H1 (cell line): ENCODE data around the gene HMGN1. TPM values are rescaled to one million over a fixed set of nuclear protein-coding genes. Genes with fewer than 3 reads are reported as not detected.

Source experiments
- CTCF ChIA-PET: fragments of 300-600 bp; sonication (Branson Sonifier 250); formaldehyde crosslinking; loops from one replicate; lab custom pipeline; 2021; ENCODE audit not compliant: partially characterized antibody; lab: Charles Lee
- POLR2A ChIA-PET: fragments of 300-600 bp; sonication (Branson Sonifier 250); formaldehyde crosslinking; loops from one replicate; lab custom pipeline; 2021; ENCODE audit warnings: inconsistent platforms; ENCODE audit not compliant: partially characterized antibody; lab: Charles Lee
- DNase-seq, 2 experiments: peaks; one replicate each; pipeline versions ENCODE4 v3.0.0 to v3.0.0-alpha.2; 2010 to 2022; ENCODE audit warnings: low spot score in 2 of 2, low read depth in 1 of 2, mixed read lengths in 1 of 2
- FAIRE-seq: peaks from 2 replicates; lab custom pipeline; 2011; peaks lifted over from hg19 to GRCh38; lab: Jason Lieb, UNC
- H2AFZ ChIP-seq: 2 replicates; pipeline ENCODE4 v1.8.1; 2012; ENCODE audit warnings: low read length, inconsistent platforms
- H2AK5ac ChIP-seq: 2 replicates; pipeline ENCODE4 v1.6.1; 2013; ENCODE audit warnings: low read depth, low read length
- H2BK120ac ChIP-seq: replicated peaks from 2 replicates; pipeline ENCODE3; 2013; ENCODE audit warnings: low read depth, low read length, inconsistent platforms
- H2BK12ac ChIP-seq: 2 replicates; pipeline ENCODE4 v1.6.1; 2013; ENCODE audit warnings: low read depth, low read length
- H2BK15ac ChIP-seq: 2 replicates; pipeline ENCODE4 v1.6.1; 2013; ENCODE audit warnings: low read length
- H2BK20ac ChIP-seq: 2 replicates; pipeline ENCODE4 v1.6.1; 2013; ENCODE audit warnings: low read length
- H2BK5ac ChIP-seq: 2 replicates; pipeline ENCODE4 v1.6.1; 2013; ENCODE audit warnings: low read depth, low read length
- H3K14ac ChIP-seq: 2 replicates; pipeline ENCODE4 v1.6.1; 2013; ENCODE audit warnings: inconsistent platforms; ENCODE audit not compliant: insufficient read length
- H3K18ac ChIP-seq: 2 replicates; pipeline ENCODE4 v1.6.1; 2013; ENCODE audit warnings: low read length; ENCODE audit errors: extremely low read depth
- H3K23ac ChIP-seq: 2 replicates; pipeline ENCODE4 v1.6.1; 2013; ENCODE audit warnings: inconsistent platforms; ENCODE audit not compliant: insufficient read length
- H3K23me2 ChIP-seq: 2 replicates; pipeline ENCODE4 v1.6.1; 2013; ENCODE audit warnings: low read depth, low read length
- H3K27ac ChIP-seq: 2 replicates; pipeline ENCODE4 v1.6.1; 2011; ENCODE audit warnings: low read depth, low read length, inconsistent platforms
- H3K27me3 ChIP-seq, 4 experiments: replicated peaks in 1 of 4; 1 replicate in 1 of 4; 2 replicates in 3 of 4; pipeline versions ENCODE4 v1.6.1 to v1.8.1; 2011 to 2013; ENCODE audit warnings: low read length in 3 of 4, mild to moderate bottlenecking in 3 of 4, inconsistent platforms in 2 of 4, mixed read lengths in 2 of 4, moderate library complexity in 1 of 4; ENCODE audit not compliant: control insufficient read depth in 3 of 4, insufficient read depth in 3 of 4; ENCODE audit errors: extremely low read depth in 1 of 4
- H3K36me3 ChIP-seq, 4 experiments: 2 replicates each; pipeline versions ENCODE4 v1.6.1 to v1.8.1; 2011 to 2013; ENCODE audit warnings: mild to moderate bottlenecking in 4 of 4, low read length in 3 of 4, moderate library complexity in 2 of 4, control low read depth in 1 of 4, inconsistent platforms in 1 of 4; ENCODE audit not compliant: insufficient read depth in 4 of 4, control insufficient read depth in 2 of 4
- H3K4ac ChIP-seq: replicated peaks from 2 replicates; pipeline ENCODE3; 2013; ENCODE audit warnings: low read length, low read depth, mixed read lengths, inconsistent platforms; ENCODE audit not compliant: insufficient read length
- H3K4me1 ChIP-seq, 4 experiments: replicated peaks in 1 of 4; 1 replicate in 1 of 4; 2 replicates in 3 of 4; pipeline versions ENCODE4 v1.6.1 to v1.8.1; 2011 to 2013; ENCODE audit warnings: low read length in 3 of 4, inconsistent platforms in 2 of 4, mixed read lengths in 1 of 4; ENCODE audit not compliant: insufficient read depth in 4 of 4, control insufficient read depth in 3 of 4
- H3K4me2 ChIP-seq, 2 experiments: 2 replicates each; pipeline versions ENCODE4 v1.6.1 to v1.8.1; 2011 to 2013; ENCODE audit warnings: low read depth in 2 of 2, low read length in 2 of 2, control low read depth in 1 of 2, inconsistent platforms in 1 of 2, mild to moderate bottlenecking in 1 of 2; ENCODE audit not compliant: insufficient read depth in 1 of 2
- H3K4me3 ChIP-seq, 4 experiments: fragments of 200-600, 300-600 bp in 1 of 4; sonication (generic), shearing (Covaris generic), sonication (Bioruptor Twin) in 1 of 4; 2 replicates each; pipeline versions ENCODE4 v1.5.1 to v1.8.1; 2011 to 2016; ENCODE audit warnings: low read length in 4 of 4, low read depth in 3 of 4, control low read depth in 2 of 4, inconsistent platforms in 2 of 4, mild to moderate bottlenecking in 2 of 4, mixed read lengths in 1 of 4, moderate library complexity in 1 of 4; ENCODE audit not compliant: insufficient read depth in 2 of 4; ENCODE audit errors: extremely low read depth in 1 of 4
- H3K56ac ChIP-seq: replicated peaks from 2 replicates; pipeline ENCODE3; 2013; ENCODE audit warnings: low read depth, mild to moderate bottlenecking, mixed read lengths, low read length, inconsistent platforms; ENCODE audit not compliant: insufficient read length
- H3K79me1 ChIP-seq: 2 replicates; pipeline ENCODE4 v1.6.1; 2013; ENCODE audit warnings: low read depth, low read length, control low read depth
- H3K79me2 ChIP-seq, 2 experiments: 2 replicates each; pipeline versions ENCODE4 v1.6.1 to v1.8.1; 2012 to 2013; ENCODE audit warnings: low read length in 2 of 2, mild to moderate bottlenecking in 2 of 2, inconsistent platforms in 1 of 2; ENCODE audit not compliant: insufficient read depth in 2 of 2, control insufficient read depth in 1 of 2
- H3K9ac ChIP-seq, 4 experiments: replicated peaks in 1 of 4; 1 replicate in 1 of 4; 2 replicates in 3 of 4; pipeline versions ENCODE4 v1.6.1 to v1.8.1; 2011 to 2013; ENCODE audit warnings: low read depth in 3 of 4, low read length in 3 of 4, control low read depth in 2 of 4, mild to moderate bottlenecking in 2 of 4, moderate library complexity in 2 of 4, inconsistent platforms in 1 of 4; ENCODE audit errors: extremely low read depth in 1 of 4
- H3K9me3 ChIP-seq, 2 experiments: 2 replicates each; pipeline versions ENCODE4 v1.6.1 to v1.8.1; 2012 to 2013; ENCODE audit warnings: mild to moderate bottlenecking in 2 of 2, moderate library complexity in 2 of 2, control low read depth in 1 of 2, inconsistent platforms in 1 of 2, low read depth in 1 of 2, low read length in 1 of 2, mixed read lengths in 1 of 2; ENCODE audit not compliant: insufficient read depth in 2 of 2
- H4K20me1 ChIP-seq, 2 experiments: replicated peaks in 1 of 2; 2 replicates each; pipeline versions ENCODE3 to v1.8.1; 2011 to 2013; ENCODE audit warnings: inconsistent platforms in 2 of 2, low read length in 2 of 2, mild to moderate bottlenecking in 1 of 2; ENCODE audit not compliant: insufficient read depth in 2 of 2, control insufficient read depth in 1 of 2
- H4K5ac ChIP-seq: 2 replicates; pipeline ENCODE4 v1.6.1; 2013; ENCODE audit warnings: low read length, low read depth, mixed read lengths, inconsistent platforms; ENCODE audit not compliant: insufficient read length
- H4K8ac ChIP-seq: 2 replicates; pipeline ENCODE4 v1.8.0; 2013; ENCODE audit warnings: mild to moderate bottlenecking, moderate library complexity, low read length, inconsistent platforms; ENCODE audit not compliant: insufficient read depth; ENCODE audit errors: extremely low read depth
- H4K91ac ChIP-seq: replicated peaks from 2 replicates; pipeline ENCODE3; 2013; ENCODE audit warnings: low read length, mixed read lengths, inconsistent platforms; ENCODE audit not compliant: insufficient read length
- ASH2L ChIP-seq: fragments of 200-600, 300-600 bp; sonication (generic); IDR thresholded peaks from one replicate; pipeline ENCODE4 v1.7.1; 2017; ENCODE audit warnings: low read length
- BCL11A ChIP-seq, 2 experiments: IDR thresholded peaks; one replicate each; pipeline ENCODE4 v1.6.1; 2011; ENCODE audit warnings: low read depth in 2 of 2, low read length in 2 of 2, mild to moderate bottlenecking in 2 of 2
- CEBPB ChIP-seq: IDR thresholded peaks from 2 replicates; pipeline ENCODE4 v1.6.1; 2012; ENCODE audit warnings: low read depth, low read length
- CHD1 ChIP-seq: IDR thresholded peaks from 2 replicates; pipeline ENCODE4 v1.6.1; 2012; ENCODE audit warnings: low read depth, low read length, improper control_type of control experiment
- HDAC6 ChIP-seq: IDR thresholded peaks from one replicate; pipeline ENCODE4 v1.7.1; 2012; ENCODE audit warnings: low read depth, mild to moderate bottlenecking, inconsistent platforms, low read length, moderate library complexity
- KDM5A ChIP-seq: fragments of 200-600 bp; IDR thresholded peaks from 2 replicates; pipeline ENCODE4 v1.7.1; 2012; ENCODE audit warnings: mild to moderate bottlenecking, low read length, inconsistent platforms, mixed read lengths
- SAP30 ChIP-seq: fragments of 300-600 bp; sonication (generic); IDR thresholded peaks from 2 replicates; pipeline ENCODE4 v1.7.1; 2012; ENCODE audit warnings: low read length, moderate library complexity, mild to moderate bottlenecking, inconsistent platforms; ENCODE audit not compliant: insufficient read depth, insufficient replicate concordance
- SRF ChIP-seq: IDR thresholded peaks from 2 replicates; pipeline ENCODE4 v1.6.1; 2011; ENCODE audit warnings: mild to moderate bottlenecking, low read depth, low read length, moderate library complexity
- TAF1 ChIP-seq: IDR thresholded peaks from 2 replicates; pipeline ENCODE4 v1.6.1; 2011; ENCODE audit warnings: mild to moderate bottlenecking, low read depth, low read length
- TCF12 ChIP-seq: IDR thresholded peaks from 2 replicates; pipeline ENCODE4 v1.6.1; 2011; ENCODE audit warnings: low read depth, mild to moderate bottlenecking, low read length
- TEAD4 ChIP-seq: IDR thresholded peaks from 2 replicates; pipeline ENCODE4 v1.6.1; 2012; ENCODE audit warnings: low read depth, low read length, inconsistent platforms, mixed read lengths
- WGBS, 2 experiments: shearing (Covaris generic) in 1 of 2; methylation state at CpG; one replicate each; pipeline versions ENCODE4 v1.1.6 to v1.1.7; 2013 to 2015; ENCODE audit warnings: low lambda C conversion rate in 2 of 2, mixed read lengths in 2 of 2, inconsistent platforms in 1 of 2, low coverage in 1 of 2, missing lambda C conversion rate in 1 of 2; ENCODE audit not compliant: insufficient replicate concordance in 2 of 2, insufficient coverage in 1 of 2, insufficient read length in 1 of 2; ENCODE audit errors: extremely low coverage in 1 of 2, missing lambda C conversion rate in 1 of 2; 5-methylcytosine and 5-hydroxymethylcytosine counted together
- polyA plus RNA-seq, 7 experiments: library from polyadenylated mRNA; depleted of rRNA in 3 of 7; stranded (reverse) in 5 of 7; unstranded in 2 of 7; fragments of >200 nt in 5 of 7; fragments of 200-250 nt in 2 of 7; gene quantifications; 1 replicate in 5 of 7; 2 replicates in 1 of 7; 4 replicates in 1 of 7; pipeline versions ENCODE4 v1.2.1 to v1.2.3, GENCODE V29; 2011 to 2013; ENCODE audit warnings: missing spikeins in 2 of 7, mixed read lengths in 2 of 7
- total RNA-seq: library from RNA; stranded (reverse); fragmentation: NEBNext Ultra II Directional; extraction: Animal tissue kit (Norgen Biotek cat#: 25700); gene quantifications from 2 replicates; pipeline ENCODE4 v1.2.1, GENCODE V29; 2021

HMGN1 gene
- total and polyA plus RNA-seq, 2 of the 8 experiments (the other 6 are each of a cell fraction or from before 2014, with no cell fraction given) = 279 to 505 TPM

- no peak overlapping the region for H2BK120ac ChIP-seq
- whole genome bisulfite sequencing, 2 experiments = 92% methylated on average over 4 of the region's 4 CpGs; no CpG with 5 or more reads in 1 of the 2 experiments
- no peak overlapping the region for H3K14ac ChIP-seq
- no peak overlapping the region for H3K18ac ChIP-seq
- no peak overlapping the region for H3K4me3 ChIP-seq
- H3K9me3 ChIP-seq = no peaks in the 10 kb centered on the region
- H2BK12ac ChIP-seq = no peak overlapping the region
- H3K4me2 ChIP-seq = no peak overlapping the region
- H3K79me2 ChIP-seq = no peaks in the 10 kb centered on the region
- H3K4ac ChIP-seq = no peak overlapping the region
- no peaks in the 10 kb centered on the region for H3K36me3 ChIP-seq
- H3K79me1 ChIP-seq = no peaks in the 10 kb centered on the region
- H2AFZ ChIP-seq = no peak overlapping the region
- no peak overlapping the region for H2BK15ac ChIP-seq
- FAIRE-seq (no peak), DNase-seq (no peak)
- no peak overlapping the region for H3K23ac ChIP-seq
- ChIA-PET POLR2A (interaction anchor here (1.0 to 2.3 kb wide), 3 partner anchors 14 to 21 kb away, joined by 3 to 7 read pairs (median 3); a partner anchor contains a TSS), CTCF (no interaction called here)
- no peaks in the 10 kb centered on the region for H3K23me2 ChIP-seq
- H4K8ac ChIP-seq = no peak overlapping the region
- H3K4me1 ChIP-seq = no peaks in the 10 kb centered on the region
- H2BK20ac ChIP-seq = no peak overlapping the region
- no peak overlapping the region for H3K9ac ChIP-seq
- no peak overlapping the region for H4K91ac ChIP-seq
- H2BK5ac ChIP-seq = no peak overlapping the region
- no peak overlapping the region for H3K27ac ChIP-seq
- no peaks in the 10 kb centered on the region for H3K27me3 ChIP-seq
- no peaks in the 10 kb centered on the region for H4K20me1 ChIP-seq
- no peak for TF ChIP-seq KDM5A
- TF ChIP-seq TAF1 = no peak
- no peak for TF ChIP-seq CHD1
- TF ChIP-seq CEBPB = no peak
- no peak for TF ChIP-seq SRF
- TF ChIP-seq TEAD4 = no peak
- no peak for TF ChIP-seq SAP30
- TF ChIP-seq HDAC6 = no peak
- no peak for TF ChIP-seq BCL11A (IDR thresholded peaks at IDR 0.05; ENCODE audit: low read depth in 2 of 2, low read length in 2 of 2)
- no peak for TF ChIP-seq ASH2L
- TF ChIP-seq TCF12 = no peak
- no peak overlapping the region for H2AK5ac ChIP-seq
- H3K56ac ChIP-seq = no peak overlapping the region
- H4K5ac ChIP-seq = no peak overlapping the region
Observed at GRCh38 chr21:39366563-39366962, 17.7 kb upstream of the HMGN1 start.
